Right renal cortex interstitium (tissue), 3 donors: ENCODE results near the gene CDV3. TPM values are rescaled to one million over a fixed set of nuclear protein-coding genes. Genes with fewer than 3 reads are reported as not detected.

Experiments
- DNase-seq, 3 donors: peaks; one replicate each; pipeline ENCODE4 v3.0.0-alpha.2; 2013; ENCODE audit warnings: low read depth in 3 of 3, low spot score in 2 of 3
- polyA plus RNA-seq, 3 donors: library from polyadenylated mRNA; unstranded; fragments of 120-200 nt; gene quantifications; one replicate each; pipeline ENCODE4 v1.2.1, GENCODE V29; 2013; ENCODE audit not compliant: insufficient read length in 3 of 3

Gene CDV3
- polyA plus RNA-seq, 3 donors = 146 to 152 (median 147) TPM

GRCh38 chr3:133563816-133564215, 9.7 kb upstream of the CDV3 start:
- no peak for DNase-seq

GRCh38 chr3:133568294-133569014, 5.0 kb upstream of the CDV3 start:
- no peak for DNase-seq

- no peak for DNase-seq
Observed at GRCh38 chr3:133570139-133570936, 3.1 kb upstream of the CDV3 start.

GRCh38 chr3:133570937-133571320, 2.6 kb upstream of the CDV3 start:
- DNase-seq = no peak

GRCh38 chr3:133572158-133573053, 1.1 kb upstream of the CDV3 start:
- DNase-seq = no peak

GRCh38 chr3:133573054-133573628, 345 bp upstream of the CDV3 start:
- DNase-seq = peak; percentile 99 to 100 (median 100)

GRCh38 chr3:133574260-133574881, 885 bp downstream of the CDV3 start:
- peak in 1 of 3 donors; percentile 40 for DNase-seq

GRCh38 chr3:133575086-133575485, 1.6 kb downstream of the CDV3 start:
- no peak for DNase-seq

GRCh38 chr3:133576169-133576568, 2.7 kb downstream of the CDV3 start:
- no peak for DNase-seq

GRCh38 chr3:133578548-133579191, 5.2 kb downstream of the CDV3 start:
- DNase-seq = no peak

GRCh38 chr3:133583396-133583795, 9.9 kb downstream of the CDV3 start:
- no peak for DNase-seq

GRCh38 chr3:133588035-133588434, 14.5 kb downstream of the CDV3 start:
- no peak for DNase-seq

GRCh38 chr3:133588784-133589465, 15.4 kb downstream of the CDV3 start:
- no peak for DNase-seq

GRCh38 chr3:133589503-133589902, 16.0 kb downstream of the CDV3 start:
- DNase-seq = no peak

GRCh38 chr3:133591271-133591742, 17.8 kb downstream of the CDV3 start:
- no peak for DNase-seq

- no peak for DNase-seq
Observed at GRCh38 chr3:133592843-133593242, 19.4 kb downstream of the CDV3 start.

GRCh38 chr3:133593243-133593642, 19.8 kb downstream of the CDV3 start:
- no peak for DNase-seq

- DNase-seq = no peak
Observed at GRCh38 chr3:133595341-133595740, 21.9 kb downstream of the CDV3 start.

- DNase-seq = no peak
Observed at GRCh38 chr3:133598405-133598804, 24.9 kb downstream of the CDV3 start.
